ENCODE results near the gene CACNB1. TPM values are rescaled to one million over a fixed set of nuclear protein-coding genes. Genes with fewer than 3 reads are reported as not detected.

CACNB1 gene
- total RNA-seq, 1 donor from 2014 or later: 25.5 TPM

DNA sequence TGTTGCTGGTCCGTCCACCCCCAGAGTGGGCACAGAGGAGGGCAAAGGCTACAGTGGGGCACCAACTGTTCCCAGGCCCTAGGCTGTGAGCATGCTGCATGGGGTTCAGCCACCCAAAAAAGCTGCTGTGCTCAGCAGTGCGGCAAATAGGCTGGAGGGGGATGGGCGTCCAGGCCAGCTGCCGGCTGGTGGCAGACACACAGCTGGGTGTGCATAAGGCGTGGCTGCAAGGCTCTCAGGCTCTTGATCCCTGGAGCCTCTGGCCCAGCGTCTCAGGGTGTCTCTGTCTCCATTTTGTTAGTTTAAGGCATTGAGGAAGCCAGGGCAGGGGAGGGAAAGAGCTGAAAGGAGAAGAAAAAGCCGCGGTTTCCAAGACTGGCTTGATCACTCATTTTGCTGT is 11.4 kb upstream of the CACNB1 start:
- TF ChIP-seq, protein P1, sequence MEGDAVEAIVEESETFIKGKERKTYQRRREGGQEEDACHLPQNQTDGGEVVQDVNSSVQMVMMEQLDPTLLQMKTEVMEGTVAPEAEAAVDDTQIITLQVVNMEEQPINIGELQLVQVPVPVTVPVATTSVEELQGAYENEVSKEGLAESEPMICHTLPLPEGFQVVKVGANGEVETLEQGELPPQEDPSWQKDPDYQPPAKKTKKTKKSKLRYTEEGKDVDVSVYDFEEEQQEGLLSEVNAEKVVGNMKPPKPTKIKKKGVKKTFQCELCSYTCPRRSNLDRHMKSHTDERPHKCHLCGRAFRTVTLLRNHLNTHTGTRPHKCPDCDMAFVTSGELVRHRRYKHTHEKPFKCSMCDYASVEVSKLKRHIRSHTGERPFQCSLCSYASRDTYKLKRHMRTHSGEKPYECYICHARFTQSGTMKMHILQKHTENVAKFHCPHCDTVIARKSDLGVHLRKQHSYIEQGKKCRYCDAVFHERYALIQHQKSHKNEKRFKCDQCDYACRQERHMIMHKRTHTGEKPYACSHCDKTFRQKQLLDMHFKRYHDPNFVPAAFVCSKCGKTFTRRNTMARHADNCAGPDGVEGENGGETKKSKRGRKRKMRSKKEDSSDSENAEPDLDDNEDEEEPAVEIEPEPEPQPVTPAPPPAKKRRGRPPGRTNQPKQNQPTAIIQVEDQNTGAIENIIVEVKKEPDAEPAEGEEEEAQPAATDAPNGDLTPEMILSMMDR (IDR thresholded peaks at IDR 0.05): no peak
- Mint-ChIP-seq H3K4me3 (ENCODE audit: unreplicated experiment) (peak overlapping the region; percentile 28), H3K9me3 (ENCODE audit: low read depth) (no peaks in the 10 kb centered on the region), H3K4me1 (ENCODE audit: low read depth) (peaks cover 22% of the 10 kb centered on the region), H3K36me3 (ENCODE audit: low read depth) (peaks cover 9% of the 10 kb centered on the region), H3K27ac (ENCODE audit: unreplicated experiment) (peak overlapping the region; percentile 54), H3K27me3 (ENCODE audit: low read depth) (no peaks in the 10 kb centered on the region)
- no peak for DNase-seq (ENCODE audit: low spot score)

DNA sequence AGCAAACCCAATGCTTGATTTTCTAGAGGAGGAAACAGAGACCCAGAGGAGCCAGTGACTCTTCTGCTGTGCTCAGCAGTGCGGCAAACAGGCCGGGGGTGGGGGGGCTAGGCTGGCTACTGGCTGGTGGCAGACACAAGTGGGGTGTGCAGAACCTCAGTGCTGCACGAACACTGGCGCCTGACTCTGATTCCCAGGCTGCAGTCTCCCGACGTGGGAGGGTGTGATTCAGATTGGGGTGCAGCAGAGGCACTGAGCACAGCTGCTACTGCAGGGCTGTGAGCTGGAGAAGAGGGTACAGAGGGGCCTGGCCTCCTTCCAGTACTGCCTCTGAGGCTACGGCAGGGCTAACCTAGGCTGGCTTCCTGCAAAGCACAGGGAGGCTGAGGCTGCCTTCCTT is 10.7 kb upstream of the CACNB1 start:
- TF ChIP-seq, protein P1 (IDR thresholded peaks at IDR 0.05): no peak
- H3K27me3 Mint-ChIP-seq (ENCODE audit: low read depth): no peaks in the 10 kb centered on the region
- H3K27ac Mint-ChIP-seq (ENCODE audit: unreplicated experiment): no peak overlapping the region
- peaks cover 25% of the 10 kb centered on the region for H3K4me1 Mint-ChIP-seq (ENCODE audit: low read depth)
- DNase-seq (ENCODE audit: low spot score): no peak
- H3K36me3 Mint-ChIP-seq (ENCODE audit: low read depth): peaks cover 15% of the 10 kb centered on the region
- H3K4me3 Mint-ChIP-seq (ENCODE audit: unreplicated experiment): no peak overlapping the region
- H3K9me3 Mint-ChIP-seq (ENCODE audit: low read depth): no peaks in the 10 kb centered on the region

DNA sequence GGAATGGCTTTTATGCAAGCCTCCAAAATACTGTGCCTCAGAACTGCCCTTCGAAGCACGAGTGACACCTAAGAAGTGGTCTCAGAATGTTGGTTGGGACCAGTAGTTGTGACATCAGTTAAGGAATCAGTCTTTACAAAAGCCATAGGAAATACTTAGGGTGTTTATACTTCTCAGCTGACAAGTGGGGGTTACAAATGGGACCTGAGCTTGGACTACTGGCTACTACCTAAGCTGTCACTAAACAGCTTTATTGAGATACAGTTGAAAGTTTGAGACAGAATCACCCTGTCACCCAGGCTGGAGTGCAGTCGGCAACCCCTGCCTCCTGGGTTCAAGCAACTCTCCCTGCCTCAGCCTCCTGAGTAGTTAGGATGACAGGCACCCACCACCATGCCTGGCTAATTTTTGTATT is 7.7 kb upstream of the CACNB1 start:
- Mint-ChIP-seq H3K4me1 (ENCODE audit: low read depth) (peaks cover 48% of the 10 kb centered on the region), H3K27me3 (ENCODE audit: low read depth) (no peaks in the 10 kb centered on the region), H3K4me3 (ENCODE audit: unreplicated experiment) (no peak overlapping the region), H3K36me3 (ENCODE audit: low read depth) (peaks cover 36% of the 10 kb centered on the region), H3K9me3 (ENCODE audit: low read depth) (no peaks in the 10 kb centered on the region), H3K27ac (ENCODE audit: unreplicated experiment) (peak overlapping the region; percentile 27)
- DNase-seq (ENCODE audit: low spot score): no peak
- TF ChIP-seq, protein P1 (IDR thresholded peaks at IDR 0.05): no peak

DNA sequence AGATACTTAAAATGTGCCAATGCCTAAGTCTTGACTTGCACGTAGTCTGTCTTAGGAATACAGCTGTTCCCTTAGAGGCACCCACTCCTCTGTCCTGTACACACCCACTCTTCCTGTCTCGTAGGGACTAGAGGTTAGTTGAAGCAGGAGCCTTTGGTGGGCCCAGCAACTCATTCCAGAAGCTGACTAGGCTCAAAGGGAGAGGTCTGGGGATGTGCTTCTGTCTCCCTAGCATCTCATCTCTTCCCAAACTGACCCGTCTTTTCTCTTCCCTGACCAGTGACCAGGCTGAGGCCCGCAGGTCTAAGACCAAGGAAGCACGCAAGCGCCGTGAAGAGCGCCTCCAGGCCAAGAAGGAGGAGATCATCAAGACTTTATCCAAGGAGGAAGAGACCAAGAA is 6.8 kb upstream of the CACNB1 start:
- no peaks in the 10 kb centered on the region for H3K27me3 Mint-ChIP-seq (ENCODE audit: low read depth)
- peak overlapping the region; percentile 27 for H3K27ac Mint-ChIP-seq (ENCODE audit: unreplicated experiment)
- no peak overlapping the region for H3K4me3 Mint-ChIP-seq (ENCODE audit: unreplicated experiment)
- TF ChIP-seq, protein P1 (IDR thresholded peaks at IDR 0.05): no peak
- no peaks in the 10 kb centered on the region for H3K9me3 Mint-ChIP-seq (ENCODE audit: low read depth)
- peaks cover 36% of the 10 kb centered on the region for H3K36me3 Mint-ChIP-seq (ENCODE audit: low read depth)
- DNase-seq (ENCODE audit: low spot score): no peak
- peaks cover 51% of the 10 kb centered on the region for H3K4me1 Mint-ChIP-seq (ENCODE audit: low read depth)

DNA sequence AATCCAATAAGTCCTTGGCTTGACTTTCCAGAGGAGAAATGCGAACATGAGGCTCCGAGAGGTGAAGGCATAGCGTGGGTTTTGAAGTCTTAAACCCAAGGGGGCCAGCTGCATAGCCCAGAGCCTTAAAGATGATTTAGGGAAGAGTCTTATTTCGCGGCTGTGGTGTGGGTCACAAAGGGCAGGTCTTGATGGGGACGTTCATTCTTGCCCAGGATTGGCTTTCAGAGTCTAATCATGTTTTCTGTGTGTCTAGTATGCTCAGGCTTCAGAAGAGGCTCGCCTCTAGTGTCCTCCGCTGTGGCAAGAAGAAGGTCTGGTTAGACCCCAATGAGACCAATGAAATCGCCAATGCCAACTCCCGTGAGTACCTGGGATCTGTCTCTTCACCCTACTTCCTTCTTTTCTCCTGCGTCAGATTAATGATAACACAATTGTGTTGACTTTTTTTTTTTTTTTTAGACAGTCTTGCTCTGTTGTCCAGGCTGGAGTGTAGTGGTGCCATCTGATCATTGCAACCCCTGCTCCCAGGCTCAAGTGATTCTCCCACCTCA is 3.6 kb upstream of the CACNB1 start:
- Mint-ChIP-seq H3K27me3 (ENCODE audit: low read depth) (no peaks in the 10 kb centered on the region), H3K9me3 (ENCODE audit: low read depth) (no peaks in the 10 kb centered on the region), H3K4me3 (ENCODE audit: unreplicated experiment) (peak overlapping the region; percentile 98), H3K27ac (ENCODE audit: unreplicated experiment) (peak overlapping the region; percentile 99), H3K4me1 (ENCODE audit: low read depth) (peaks cover 52% of the 10 kb centered on the region), H3K36me3 (ENCODE audit: low read depth) (peaks cover 36% of the 10 kb centered on the region)
- no peak for DNase-seq (ENCODE audit: low spot score)
- TF ChIP-seq, protein P1 (IDR thresholded peaks at IDR 0.05): no peak

All from chondrocyte (in vitro differentiated cells).